GM10266 (cell line): Measurements from ENCODE around the gene OBSL1.

Experiments used
- DNase-seq: peaks from one replicate; pipeline ENCODE4 v3.0.0; 2012; ENCODE audit errors: extremely low spot score
- CTCF ChIP-seq: IDR thresholded peaks from 2 replicates; pipeline ENCODE4 v1.5.1; 2012; ENCODE audit warnings: mild to moderate bottlenecking, low read depth; ENCODE audit not compliant: control insufficient read depth, insufficient read depth; ENCODE audit errors: missing control alignments

The OBSL1 gene

GRCh38 chr2:219576505-219577388 is 5.4 kb upstream of the OBSL1 start:
- DNase-seq = no peak
- no peak for TF ChIP-seq CTCF

GRCh38 chr2:219575566-219576504 is 4.5 kb upstream of the OBSL1 start:
- DNase-seq = no peak
- no peak for TF ChIP-seq CTCF

DNA sequence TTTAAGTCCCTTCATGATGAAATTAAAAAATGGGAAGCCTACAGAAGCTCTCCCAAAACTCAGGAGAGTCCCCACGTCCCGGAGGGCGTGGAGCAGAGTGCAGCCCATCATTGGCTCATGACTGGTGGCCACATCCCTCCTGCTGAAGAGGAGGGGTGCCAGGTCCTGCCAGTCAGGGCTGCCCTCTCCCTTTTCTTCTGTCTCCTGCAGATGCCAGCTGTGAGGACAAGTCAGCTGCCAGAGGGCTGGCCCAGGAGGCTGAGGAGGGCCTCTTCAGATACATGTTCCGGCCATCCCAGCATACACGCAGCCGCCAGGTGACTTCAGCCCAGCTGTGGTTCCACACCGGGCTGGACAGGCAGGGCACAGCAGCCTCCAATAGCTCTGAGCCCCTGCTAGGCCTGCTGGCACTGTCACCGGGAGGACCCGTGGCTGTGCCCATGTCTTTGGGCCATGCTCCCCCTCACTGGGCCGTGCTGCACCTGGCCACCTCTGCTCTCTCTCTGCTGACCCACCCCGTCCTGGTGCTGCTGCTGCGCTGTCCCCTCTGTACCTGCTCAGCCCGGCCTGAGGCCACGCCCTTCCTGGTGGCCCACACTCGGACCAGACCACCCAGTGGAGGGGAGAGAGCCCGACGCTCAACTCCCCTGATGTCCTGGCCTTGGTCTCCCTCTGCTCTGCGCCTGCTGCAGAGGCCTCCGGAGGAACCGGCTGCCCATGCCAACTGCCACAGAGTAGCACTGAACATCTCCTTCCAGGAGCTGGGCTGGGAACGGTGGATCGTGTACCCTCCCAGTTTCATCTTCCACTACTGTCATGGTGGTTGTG is 3.4 kb upstream of the OBSL1 start:
- peak; percentile 6 for DNase-seq
- no peak for TF ChIP-seq CTCF

DNA sequence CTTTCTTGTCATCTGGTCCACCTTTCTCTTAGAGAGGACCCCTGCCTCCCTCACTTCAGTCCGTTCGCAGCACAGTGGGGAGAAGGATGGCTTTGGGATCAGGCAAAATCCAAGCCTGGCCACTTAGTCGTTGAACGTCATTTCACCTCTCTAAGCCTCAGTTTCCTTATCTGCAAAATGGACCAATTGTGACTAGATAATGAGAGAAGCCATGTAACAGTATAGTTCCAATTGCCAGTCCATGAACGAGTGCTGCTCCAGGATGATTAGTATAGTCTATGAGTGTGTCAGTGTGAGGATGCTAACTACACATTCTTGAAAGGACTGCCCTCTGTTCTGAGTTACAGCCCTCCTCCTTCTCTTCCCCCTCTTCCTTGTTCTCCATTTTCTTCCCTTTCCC is 1.8 kb upstream of the OBSL1 start:
- TF ChIP-seq CTCF = no peak
- no peak for DNase-seq

DNA sequence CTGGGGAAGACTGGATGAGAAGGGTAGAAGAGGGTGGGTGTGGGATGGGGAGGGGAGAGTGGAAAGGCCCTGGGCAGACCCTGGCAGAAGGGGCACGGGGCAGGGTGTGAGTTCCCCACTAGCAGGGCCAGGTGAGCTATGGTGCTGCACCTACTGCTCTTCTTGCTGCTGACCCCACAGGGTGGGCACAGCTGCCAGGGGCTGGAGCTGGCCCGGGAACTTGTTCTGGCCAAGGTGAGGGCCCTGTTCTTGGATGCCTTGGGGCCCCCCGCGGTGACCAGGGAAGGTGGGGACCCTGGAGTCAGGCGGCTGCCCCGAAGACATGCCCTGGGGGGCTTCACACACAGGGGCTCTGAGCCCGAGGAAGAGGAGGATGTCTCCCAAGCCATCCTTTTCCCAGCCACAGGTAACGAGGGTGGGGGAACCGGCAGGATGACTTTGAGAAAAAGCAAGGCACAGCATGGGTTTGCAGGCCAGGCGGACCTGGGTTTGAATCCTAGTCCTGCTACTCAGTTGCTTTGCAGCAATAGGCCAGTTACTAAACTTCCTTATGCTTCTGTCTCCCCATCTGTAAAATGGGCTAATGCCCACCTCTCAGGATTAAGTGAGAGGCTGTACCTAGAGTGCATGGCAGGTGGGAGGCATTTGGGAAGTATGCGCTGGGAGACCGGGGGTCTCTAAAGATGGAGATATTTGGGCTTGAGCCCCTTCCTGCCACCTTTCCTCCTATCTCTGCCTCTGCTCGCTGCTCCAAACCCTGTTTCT is 1.1 kb upstream of the OBSL1 start, which contains the start of gene INHA:
TSS of gene INHA (plus strand) at position 74 of the 765 bp plus-strand sequence. CDS start at position 139, 65 bp downstream.
- TF ChIP-seq CTCF = no peak
- DNase-seq = peak; percentile 19

GRCh38 chr2:219570924-219571310 is 422 bp downstream of the OBSL1 start:
- no peak for TF ChIP-seq CTCF
- DNase-seq = no peak
